HG03575 (cell line): Measurements from ENCODE around the gene CD151.

Source experiments
- ATAC-seq: cut with Tn5 transposase; IDR thresholded peaks from one replicate; pipeline ENCODE4 v1.9.1; 2021; ENCODE audit not compliant: unreplicated experiment, insufficient number of reproducible peaks, low FRiP score; ENCODE audit errors: extremely low read depth

Gene CD151

DNA sequence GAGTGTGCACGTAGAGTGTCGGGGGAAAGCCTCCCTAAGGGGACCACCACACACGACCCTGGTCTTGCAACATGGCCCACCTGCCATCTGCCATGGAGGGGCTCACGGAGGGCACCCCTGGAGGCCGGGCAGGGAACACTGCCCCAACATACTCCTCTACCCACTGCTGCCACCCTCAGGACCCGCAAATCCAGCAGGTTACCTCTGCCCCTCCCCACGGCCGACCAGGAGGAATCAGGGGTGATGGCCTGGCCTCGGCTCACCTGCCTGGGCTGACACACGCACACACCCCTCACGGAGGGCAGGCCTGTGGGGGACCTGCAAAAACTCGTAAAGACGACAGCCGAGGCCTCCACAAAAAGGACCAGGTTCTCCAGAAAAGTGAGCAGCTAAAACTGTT, 47.7 kb downstream of the CD151 start:
- ATAC-seq = no peak

- ATAC-seq = no peak
Observed at GRCh38 chr11:882596-882995, 49.8 kb downstream of the CD151 start.

- ATAC-seq = no peak
Observed at GRCh38 chr11:883527-883926, 50.8 kb downstream of the CD151 start.

GRCh38 chr11:884578-885070, 51.9 kb downstream of the CD151 start:
- ATAC-seq = no peak

DNA sequence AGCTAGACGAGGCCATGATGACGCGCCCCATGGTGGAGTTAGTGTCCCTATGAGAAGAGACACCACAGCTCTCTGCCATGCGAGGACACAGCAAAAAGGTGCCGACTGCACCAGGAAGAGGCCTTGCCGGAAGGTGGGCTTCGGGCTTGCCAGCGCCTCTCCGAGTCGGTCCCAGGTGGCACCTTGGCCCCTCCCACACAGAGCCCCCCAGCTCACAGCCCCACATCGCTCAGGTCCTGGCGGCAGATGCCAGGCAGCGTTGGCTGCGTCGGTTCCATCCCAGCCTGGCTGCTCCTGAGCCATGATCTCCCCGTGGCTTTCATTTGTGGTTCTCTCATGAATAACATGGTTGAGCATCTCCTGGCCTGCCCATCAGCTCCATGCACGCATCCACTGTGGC, 53.8 kb downstream of the CD151 start:
- no peak for ATAC-seq

DNA sequence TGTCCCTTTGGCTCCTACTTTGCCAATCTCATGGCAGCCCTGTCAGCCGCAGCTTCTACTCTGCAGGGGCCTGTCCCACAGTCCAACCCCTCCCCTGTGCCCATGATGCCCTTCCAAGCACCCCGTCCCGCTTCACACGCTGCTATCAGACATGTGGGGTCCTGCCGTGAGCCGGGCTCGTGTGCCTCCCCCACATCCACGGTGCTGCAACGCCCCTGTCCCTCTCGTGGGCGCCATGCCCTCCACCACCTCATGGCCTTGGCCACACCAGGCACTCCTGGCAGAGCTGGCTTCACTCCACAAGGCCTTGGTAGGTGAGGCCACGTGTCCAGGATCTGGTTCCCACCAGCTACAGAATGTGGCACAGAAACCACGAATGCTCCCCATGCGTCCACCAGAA, 54.8 kb downstream of the CD151 start:
- no peak for ATAC-seq
